RPMI7951 (cell line): ENCODE measurements around the gene LRP5. TPM values are rescaled to one million over a fixed set of nuclear protein-coding genes. Genes with fewer than 3 reads are reported as not detected.
"Not testable (repeated sequence)": the region's sequence is repeated elsewhere in the genome, so short reads cannot be mapped to it uniquely, and the experiment has no call there.

Source experiments
- DNase-seq: peaks from one replicate; pipeline ENCODE4 v3.0.0-alpha.2; 2012; ENCODE audit warnings: low read depth
- total RNA-seq: library from RNA; depleted of rRNA; stranded (reverse); fragments of >200 nt; shearing (Covaris generic); gene quantifications from 2 replicates; pipeline ENCODE4 v1.2.3, GENCODE V29; 2014

Gene LRP5
- total RNA-seq, 1 experiment from 2014 or later: 0.48 TPM

DNA sequence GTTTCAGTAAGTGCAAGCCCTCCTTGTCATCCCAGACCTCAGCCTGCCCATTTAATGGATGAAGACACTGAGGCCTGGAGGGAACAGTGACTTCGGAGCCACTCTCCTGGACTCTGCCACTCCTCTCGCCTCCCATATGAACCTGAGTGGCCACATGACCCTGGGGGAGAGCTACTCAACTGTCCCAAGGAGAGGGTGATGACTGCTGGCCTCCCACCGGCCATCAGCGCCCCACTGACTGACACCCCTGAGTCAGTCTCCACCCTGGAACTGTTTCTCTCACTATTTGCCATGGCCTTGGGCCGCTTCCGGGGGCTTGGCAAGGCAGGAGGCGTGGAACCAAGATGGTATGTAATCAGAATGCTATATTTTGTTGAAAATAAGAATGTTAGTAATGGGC, 17.1 kb downstream of the LRP5 start:
- no peak for DNase-seq

GRCh38 chr11:68329978-68330699, 17.7 kb downstream of the LRP5 start:
- DNase-seq: no peak

GRCh38 chr11:68330700-68331337, 18.4 kb downstream of the LRP5 start:
- no peak for DNase-seq

DNA sequence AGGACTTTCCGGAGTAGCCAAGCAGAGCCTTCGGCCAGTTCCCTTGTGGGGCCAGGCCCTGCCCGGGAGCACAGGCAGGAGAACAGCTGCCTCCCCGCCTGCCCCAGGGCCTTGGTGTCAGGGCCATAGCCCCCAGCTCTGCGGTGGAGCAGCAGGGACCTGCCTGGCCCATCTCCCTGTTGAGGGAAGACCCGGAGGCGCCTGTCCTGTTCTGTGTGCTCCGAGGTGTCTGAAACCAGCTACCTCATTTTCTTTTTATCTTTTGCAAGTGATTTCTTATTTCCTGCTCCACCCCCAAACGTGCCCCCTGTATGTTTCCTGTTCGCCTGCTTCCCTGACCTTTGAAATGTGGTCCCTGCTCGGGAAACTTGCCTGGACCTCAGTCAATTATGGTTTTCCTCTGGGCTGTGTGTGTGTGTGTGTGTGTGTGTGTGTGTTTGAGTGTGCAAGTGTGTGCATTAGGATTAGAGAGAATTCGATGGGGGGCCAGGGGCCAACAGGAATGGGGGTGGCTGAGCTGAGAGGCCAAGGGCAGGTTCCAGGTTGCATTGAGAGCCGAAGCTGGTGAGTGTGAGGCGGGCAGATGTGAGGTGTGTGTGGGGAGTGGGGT, 19.1 kb downstream of the LRP5 start:
- no peak for DNase-seq

- no peak for DNase-seq
Observed at GRCh38 chr11:68332186-68332585, 19.8 kb downstream of the LRP5 start.

GRCh38 chr11:68333173-68333572, 20.8 kb downstream of the LRP5 start:
- no peak for DNase-seq

DNA sequence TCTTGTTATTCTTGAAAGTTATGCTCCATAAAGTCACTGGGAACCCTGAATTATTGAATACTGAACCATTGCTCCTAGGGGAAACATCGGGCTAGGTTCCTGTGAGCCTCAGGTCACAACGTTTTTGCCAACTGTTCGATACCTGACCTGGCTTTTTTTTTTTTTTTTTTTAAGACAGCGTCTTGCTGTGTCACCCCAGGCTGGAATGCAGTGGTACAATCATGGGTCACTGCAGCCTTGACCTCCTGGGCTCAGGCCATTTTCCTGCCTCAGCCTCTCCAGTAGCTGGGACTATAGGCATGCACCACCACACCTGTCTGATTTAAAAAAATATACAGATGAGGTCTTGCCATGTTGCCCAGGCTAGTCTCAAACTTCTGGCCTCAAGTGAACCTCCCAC, 22.5 kb downstream of the LRP5 start:
- DNase-seq: no peak

- no peak for DNase-seq
Observed at GRCh38 chr11:68335683-68336082, 23.3 kb downstream of the LRP5 start.

- no peak for DNase-seq
Observed at GRCh38 chr11:68336716-68337115, 24.3 kb downstream of the LRP5 start.

DNA sequence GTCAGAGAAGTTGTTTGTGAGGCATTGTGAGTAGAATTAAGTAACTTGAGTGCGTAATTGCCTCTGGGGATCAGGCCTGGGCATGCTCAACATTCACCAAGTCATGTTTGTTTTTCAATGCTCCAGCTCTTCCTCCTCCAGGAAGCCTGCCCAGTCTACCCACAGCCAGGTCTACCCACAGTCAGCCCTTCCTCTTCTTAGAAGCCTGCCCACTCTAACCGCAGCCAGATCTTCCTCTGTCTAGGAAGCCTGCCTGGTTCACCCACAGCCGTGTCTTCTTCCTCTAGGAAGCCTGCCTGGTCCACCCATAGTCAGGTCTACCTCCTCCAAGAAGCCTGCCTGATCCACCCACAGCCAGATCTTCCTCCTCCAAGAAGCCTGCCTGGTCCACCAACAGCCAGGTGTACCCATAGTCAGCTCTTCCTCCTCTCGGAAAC, 25.0 kb downstream of the LRP5 start:
- DNase-seq: no peak

GRCh38 chr11:68338051-68338780, 25.8 kb downstream of the LRP5 start:
- DNase-seq: no peak

DNA sequence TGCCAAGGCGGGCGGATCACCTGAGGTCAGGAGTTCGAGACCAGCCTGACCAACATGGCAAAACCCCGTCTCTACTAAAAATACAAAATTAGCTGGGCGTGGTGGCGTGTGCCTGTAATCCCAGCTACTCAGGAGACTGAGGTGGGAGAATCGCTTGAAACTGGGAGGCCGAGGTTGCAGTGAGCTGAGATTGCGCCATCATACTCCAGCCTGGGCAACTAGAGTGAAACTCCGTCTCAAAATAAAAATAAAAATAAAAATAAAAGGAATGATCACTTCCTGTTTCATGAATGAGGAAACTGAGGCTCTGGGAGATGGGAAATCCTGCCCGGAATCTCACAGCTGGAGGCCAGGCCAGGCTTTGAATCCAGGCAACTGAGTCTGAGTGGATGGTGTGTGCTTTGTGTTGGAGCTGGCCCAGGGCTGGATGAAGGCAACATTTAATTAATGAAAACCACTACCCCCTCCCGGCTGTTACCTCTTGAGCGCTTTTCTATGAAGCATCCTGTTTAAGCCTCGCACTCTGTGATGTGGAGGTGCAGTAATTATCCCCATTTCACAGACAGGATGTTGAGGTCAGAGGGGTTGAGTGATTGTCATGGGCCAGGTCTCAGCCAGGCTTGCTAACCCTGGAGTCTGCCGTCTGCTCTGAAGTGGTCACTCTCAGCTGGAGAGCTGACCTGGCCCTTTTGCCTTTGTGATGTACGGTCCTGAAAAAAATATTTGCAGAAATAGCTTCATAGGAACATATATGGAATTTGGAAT, 27.8 kb downstream of the LRP5 start:
- no peak for DNase-seq

GRCh38 chr11:68340784-68341556, 28.6 kb downstream of the LRP5 start:
- DNase-seq: no peak

GRCh38 chr11:68341557-68342458, 29.4 kb downstream of the LRP5 start:
- DNase-seq: no peak

GRCh38 chr11:68342459-68343158, 30.2 kb downstream of the LRP5 start:
- no peak for DNase-seq

DNA sequence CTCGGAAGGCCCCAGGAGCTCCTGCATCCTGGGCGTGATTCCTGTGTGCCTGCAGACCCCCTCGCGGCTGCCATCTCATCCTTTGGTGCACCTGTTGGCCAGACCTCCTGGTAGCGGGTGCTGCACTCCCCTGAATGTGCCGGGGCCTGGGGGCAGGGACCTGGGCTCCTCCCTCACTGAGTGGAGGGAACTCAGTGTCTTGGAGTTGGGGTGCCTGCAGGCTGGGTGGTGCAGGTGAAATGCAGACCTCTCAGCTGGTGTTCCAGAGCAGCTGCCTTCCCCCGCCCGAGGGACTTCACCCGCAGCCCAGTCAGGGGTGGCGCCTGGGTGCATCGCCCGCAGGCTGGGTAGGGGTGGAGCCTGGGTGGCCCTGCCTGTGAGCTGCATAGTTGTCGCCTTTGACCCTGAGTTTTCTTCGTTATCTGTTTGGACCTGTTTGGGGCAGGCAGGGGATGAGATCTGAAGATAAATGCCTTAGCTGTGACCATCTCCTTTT, 31.4 kb downstream of the LRP5 start:
- no peak for DNase-seq

DNA sequence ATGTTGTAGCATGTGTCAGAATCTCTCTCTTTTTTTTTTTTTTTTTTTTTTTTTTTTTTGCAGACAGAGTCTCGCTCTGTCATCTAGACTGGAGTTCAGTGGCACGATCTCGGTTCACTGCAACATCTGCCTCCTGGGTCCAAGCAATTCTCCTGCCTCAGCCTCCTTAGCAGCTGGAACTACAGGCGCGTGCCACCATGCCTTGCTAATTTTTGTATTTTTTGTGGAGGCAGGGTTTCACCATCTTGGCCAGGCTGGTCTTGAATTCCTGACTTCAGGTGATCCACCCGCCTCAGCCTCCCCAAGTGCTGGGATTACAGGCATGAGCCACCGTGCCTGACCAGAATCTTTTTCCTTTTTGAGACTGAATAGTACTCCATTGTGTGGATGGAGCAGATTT, 32.4 kb downstream of the LRP5 start:
- not testable (repeated sequence) for DNase-seq

DNA sequence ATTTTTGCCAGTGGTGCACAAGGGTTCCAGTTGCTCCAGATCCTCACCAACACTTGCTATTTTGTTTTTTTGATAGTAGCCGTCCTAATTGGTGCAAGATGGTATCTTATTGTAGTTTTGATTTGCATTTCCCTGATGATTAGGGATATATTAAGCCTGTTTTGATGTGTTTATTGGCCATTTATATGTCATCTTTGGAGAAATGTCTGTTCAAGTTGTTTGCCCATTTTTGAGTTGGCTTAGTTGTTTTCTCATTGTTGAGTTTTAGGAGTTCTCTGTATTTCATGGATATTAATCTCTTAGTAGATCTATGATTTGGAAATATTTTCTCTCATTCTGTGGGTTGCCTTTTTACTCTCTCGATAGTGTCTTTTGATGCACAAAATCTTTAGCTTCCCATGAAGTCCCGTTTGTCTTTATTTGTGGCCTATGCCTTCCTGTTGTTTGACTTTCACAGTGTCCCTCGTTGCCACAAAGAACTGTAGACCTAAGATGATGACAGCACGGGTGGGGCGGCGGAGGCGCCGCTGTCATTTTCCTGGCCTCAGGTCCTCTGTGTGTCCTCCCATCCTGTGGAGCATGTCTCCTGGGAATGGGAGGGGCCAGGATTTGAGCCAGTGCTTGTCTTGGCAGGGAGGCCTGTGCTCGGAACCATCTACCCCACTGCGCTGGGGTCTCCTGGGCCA, 33.5 kb downstream of the LRP5 start:
- DNase-seq: no peak

GRCh38 chr11:68346462-68346790, 34.0 kb downstream of the LRP5 start:
- no peak for DNase-seq
